ENCODE measurements around the gene MAGOH. TPM values are rescaled to one million over a fixed set of nuclear protein-coding genes. Genes with fewer than 3 reads are reported as not detected.

The MAGOH gene
- 21.7 and 22.5 TPM in 2 replicates for total RNA-seq

DNA sequence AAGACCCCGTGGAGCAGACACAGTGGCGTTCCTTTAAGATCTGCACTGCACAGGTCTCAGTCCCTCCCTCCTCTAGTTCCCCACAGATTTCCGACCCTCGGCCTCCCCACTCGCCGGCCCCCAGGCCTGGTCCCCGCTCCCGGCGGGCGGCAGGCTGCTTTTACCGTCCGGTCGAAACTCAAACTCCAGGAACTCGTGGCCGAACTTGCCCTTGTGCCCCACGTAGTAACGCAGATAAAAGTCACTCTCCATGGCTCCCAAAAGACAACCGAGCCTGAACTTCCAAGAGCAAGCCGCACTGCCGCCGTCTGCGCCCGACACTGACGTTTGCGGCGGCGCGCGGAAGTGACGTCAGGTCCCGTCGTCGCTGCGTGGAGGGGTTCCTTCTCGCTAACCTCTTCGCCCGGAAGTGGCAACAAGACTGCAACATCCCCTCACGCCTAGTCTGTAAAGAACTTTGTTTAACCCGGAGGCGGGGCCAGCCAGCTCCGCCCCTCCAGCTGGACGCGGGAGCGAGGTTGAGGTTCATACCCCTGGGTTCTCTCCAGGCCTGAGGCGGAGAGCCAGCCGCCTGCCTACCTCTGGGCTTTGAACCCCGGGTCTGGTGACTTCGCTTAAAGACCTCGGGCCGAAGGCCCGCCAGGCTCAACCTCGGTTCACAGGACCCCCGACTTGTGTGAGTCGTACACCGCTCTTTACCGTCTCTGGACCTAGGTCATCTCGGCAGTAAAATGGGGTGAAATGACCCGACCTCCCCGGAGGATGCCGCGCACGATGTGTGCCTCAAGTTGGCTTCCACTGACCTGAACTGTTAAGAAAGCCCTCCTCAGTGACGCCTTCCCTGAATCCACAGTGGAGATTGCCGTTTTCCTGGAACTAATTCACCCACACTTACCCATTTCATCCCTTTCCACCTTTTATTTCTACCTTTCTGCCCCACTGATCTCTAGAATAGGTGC lies at the start of gene MAGOH:
MAGOH (minus strand) TSS at position 322 of the 959 bp plus-strand sequence; CDS start at position 252, 70 bp downstream.

DNA sequence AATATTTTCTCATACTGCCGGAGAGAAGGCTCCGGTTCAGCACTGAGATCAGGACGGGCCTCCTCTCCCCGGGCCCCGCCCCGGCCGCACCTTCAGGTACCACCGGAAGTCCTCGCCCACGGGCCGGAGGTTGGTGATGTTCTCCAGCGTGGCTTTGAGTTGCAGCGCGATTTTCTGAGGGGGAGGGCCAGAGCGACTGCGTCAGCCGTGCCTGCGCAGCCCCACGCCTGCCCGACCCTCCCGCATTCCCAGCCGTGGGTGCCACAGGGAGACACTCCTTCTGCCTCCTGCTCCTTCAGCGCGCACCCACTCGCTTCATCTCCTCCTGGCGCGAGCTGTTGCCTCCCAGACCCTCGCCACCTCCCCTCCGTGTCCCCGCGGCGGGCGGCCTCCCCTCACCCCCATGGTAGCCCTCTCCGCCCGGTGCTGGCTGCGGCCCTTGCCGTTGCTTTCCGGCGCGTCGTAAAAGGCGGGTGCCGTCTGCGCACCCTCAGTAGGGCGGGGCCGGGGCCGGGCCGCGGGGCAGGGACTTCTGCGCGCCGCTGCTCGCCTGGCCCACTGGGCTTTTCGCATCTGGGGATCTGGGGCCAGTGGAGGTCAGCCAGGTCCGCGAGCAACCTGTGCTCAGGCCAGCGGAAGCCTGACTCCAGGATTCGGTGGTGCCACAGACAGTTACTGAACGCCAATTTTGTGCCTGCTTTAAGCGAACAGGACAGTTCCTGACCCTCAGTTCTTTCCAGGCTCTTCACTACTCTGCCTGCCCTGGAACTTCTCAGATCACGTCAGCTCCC lies 18.0 kb downstream of the MAGOH start, which contains the start of gene CZIB:
CZIB (minus strand) TSS at position 464 of the 791 bp plus-strand sequence; CDS start at position 405, 59 bp downstream.

DNA sequence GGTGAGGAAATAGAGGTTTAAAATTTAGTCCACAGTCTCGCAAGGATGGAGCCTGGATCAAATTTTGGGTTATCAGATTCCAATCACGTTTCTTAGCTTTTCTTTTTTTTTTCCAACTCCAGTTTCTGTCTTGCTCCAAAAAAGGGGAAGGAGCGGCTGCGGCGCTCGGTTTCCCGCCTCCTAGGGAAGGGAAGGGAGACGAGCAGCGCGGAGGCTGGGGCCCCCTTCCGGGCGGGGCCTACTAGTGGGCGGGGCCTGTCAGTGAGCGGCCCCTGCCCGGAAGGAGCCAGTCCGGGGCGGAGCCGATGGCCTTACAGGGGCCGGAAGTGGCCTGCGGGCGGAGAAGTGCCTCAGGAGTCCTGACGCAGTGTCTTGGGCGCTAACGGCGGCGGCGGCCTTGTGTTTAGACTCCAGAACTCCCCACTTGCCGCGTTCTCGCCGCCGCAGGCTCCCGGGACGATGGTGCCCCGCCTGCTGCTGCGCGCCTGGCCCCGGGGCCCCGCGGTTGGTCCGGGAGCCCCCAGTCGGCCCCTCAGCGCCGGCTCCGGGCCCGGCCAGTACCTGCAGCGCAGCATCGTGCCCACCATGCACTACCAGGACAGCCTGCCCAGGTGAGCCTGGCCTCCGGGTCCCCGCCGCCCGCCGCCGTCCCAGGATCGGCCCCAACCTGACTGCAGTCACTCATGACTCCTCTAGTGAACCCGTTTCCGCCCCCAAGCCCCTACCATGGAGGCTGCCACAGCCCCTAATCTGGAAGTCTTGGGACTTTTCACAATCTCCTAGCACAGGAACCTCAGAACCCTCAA lies 41.6 kb downstream of the MAGOH start, which contains the start of gene CPT2:
CPT2 (plus strand) TSS at position 340 of the 806 bp plus-strand sequence; CDS start at position 460, 120 bp downstream.

Other genes with a start within 250 kb of the MAGOH start
- 12.1 and 18.5 TPM in 2 replicates for gene PODN, start 176.3 kb downstream of the MAGOH start, total RNA-seq
- gene SLC1A7, start 95.9 kb downstream of the MAGOH start, total RNA-seq: 0.97 TPM in 1 of 2 replicates, not detected in the other
- gene CPT2, start 41.7 kb downstream of the MAGOH start, total RNA-seq: 13.7 and 27.4 TPM in 2 replicates
- 40.3 and 61.6 TPM in 2 replicates for gene CZIB, start 17.9 kb downstream of the MAGOH start, total RNA-seq
- gene LRP8, start 89.6 kb upstream of the MAGOH start, total RNA-seq: 12.3 and 16.4 TPM in 2 replicates
- gene DMRTB1, start 220.9 kb upstream of the MAGOH start, total RNA-seq: not detected in 2 replicates